Body of pancreas (tissue), 4 donors: Measurements from ENCODE around the gene DAB1. TPM values are rescaled to one million over a fixed set of nuclear protein-coding genes. Genes with fewer than 3 reads are reported as not detected.

Experiments used
- ATAC-seq: fragments of 150-250 bp; one replicate; pipeline ENCODE4 v1.9.1; 2016
- DNase-seq, 4 donors: peaks; one replicate each; pipeline ENCODE4 v3.0.0-alpha.2; 2019
- H3K27ac ChIP-seq, 4 donors: fragments of 200-600 bp; sonication (generic); 1 replicate in 3 of 4; 2 replicates in 1 of 4; pipeline versions ENCODE4 v1.5.1 to v1.6.1; 2016 to 2019; ENCODE audit warnings: mild to moderate bottlenecking in 1 of 4, mixed read lengths in 1 of 4, moderate library complexity in 1 of 4
- H3K27me3 ChIP-seq, 2 donors: fragments of 200-600 bp; sonication (generic); one replicate each; pipeline ENCODE4 v1.6.0; 2016; ENCODE audit warnings: mild to moderate bottlenecking in 1 of 2
- H3K36me3 ChIP-seq, 2 donors: fragments of 200-600 bp; sonication (generic); replicated peaks in 1 of 2; 2 replicates each; pipeline ENCODE4 v1.5.1; 2016; ENCODE audit warnings: low read depth in 2 of 2; ENCODE audit not compliant: insufficient read depth in 1 of 2
- H3K4me1 ChIP-seq: fragments of 200-600 bp; sonication (generic); one replicate; pipeline ENCODE4 v1.6.0; 2016
- H3K4me3 ChIP-seq, 2 donors: fragments of 200-600 bp; sonication (generic); 1 replicate in 1 of 2; 2 replicates in 1 of 2; pipeline ENCODE4 v1.5.1; 2016 to 2019
- H3K9me3 ChIP-seq, 3 donors: fragments of 200-600 bp; sonication (generic); 1 replicate in 2 of 3; 2 replicates in 1 of 3; pipeline ENCODE4 v1.5.1; 2016
- CTCF ChIP-seq, 7 experiments: fragments of 450-650 bp in 4 of 7; fragments of 200-600 bp in 3 of 7; sonication (generic) in 3 of 7; IDR thresholded peaks; one replicate each; pipeline ENCODE4 v1.5.1; 2016 to 2019; ENCODE audit warnings: antibody characterized with exemption in 7 of 7
- POLR2A ChIP-seq, 3 donors: fragments of 450-650 bp; IDR thresholded peaks; one replicate each; pipeline ENCODE4 v1.6.1; 2016; ENCODE audit warnings: antibody characterized with exemption in 3 of 3, mild to moderate bottlenecking in 2 of 3
- WGBS, 2 donors: methylation state at CpG; one replicate each; pipeline ENCODE4 v1.1.5; 2017; 5-methylcytosine and 5-hydroxymethylcytosine counted together
- intact Hi-C: fragments of 100-400 bp; cut with DNase I; formaldehyde crosslinking; loops from one replicate; pipeline ENCODE4 v1.15.1; 2023
- total RNA-seq, 2 donors: library from RNA; depleted of rRNA; stranded (reverse); fragments of >200 nt; gene quantifications; one replicate each; pipeline ENCODE4 v1.1.0, GENCODE V29; 2016

The DAB1 gene
- total RNA-seq, 2 donors from 2014 or later: under 0.01 TPM; not detected in 1

GRCh38 chr1:56957931-56958330, 465.9 kb downstream of the DAB1 start:
- Histone ChIP-seq H3K27ac (no peak overlapping the region), H3K27me3 (no peaks in the 10 kb centered on the region), H3K9me3 (no peaks in the 10 kb centered on the region), H3K4me1 (no peaks in the 10 kb centered on the region), H3K4me3 (no peak overlapping the region), H3K36me3 (no peaks in the 10 kb centered on the region)
- intact Hi-C loops: no loop called here
- whole genome bisulfite sequencing, 2 donors: 49 to 60% methylated on average over 3 of the region's 3 CpGs
- no peak for TF ChIP-seq POLR2A (IDR thresholded peaks at IDR 0.05)
- TF ChIP-seq CTCF (IDR thresholded peaks at IDR 0.05): no peak
- ATAC-seq: no peak
- DNase-seq: no peak

GRCh38 chr1:56954664-56955063, 469.2 kb downstream of the DAB1 start:
- Histone ChIP-seq H3K27ac (no peak overlapping the region), H3K4me3 (no peak overlapping the region), H3K27me3 (no peaks in the 10 kb centered on the region), H3K4me1 (no peaks in the 10 kb centered on the region), H3K36me3 (no peaks in the 10 kb centered on the region), H3K9me3 (no peaks in the 10 kb centered on the region)
- WGBS, 2 donors: 89 to 95% methylated on average over 1 of the region's 1 CpG
- TF ChIP-seq POLR2A (IDR thresholded peaks at IDR 0.05): no peak
- no peak for TF ChIP-seq CTCF (IDR thresholded peaks at IDR 0.05)
- DNase-seq: no peak
- intact Hi-C loops: no loop called here
- ATAC-seq: no peak

GRCh38 chr1:56953386-56953785, 470.5 kb downstream of the DAB1 start:
- DNase-seq (no peak), ATAC-seq (no peak)
- H3K27ac ChIP-seq: no peak overlapping the region
- intact Hi-C loops: no loop called here
- H3K4me3 ChIP-seq: no peak overlapping the region
- H3K36me3 ChIP-seq: no peaks in the 10 kb centered on the region
- WGBS, 2 donors: 59 to 71% methylated on average over 5 of the region's 5 CpGs
- no peak for TF ChIP-seq POLR2A (IDR thresholded peaks at IDR 0.05)
- TF ChIP-seq CTCF (IDR thresholded peaks at IDR 0.05): no peak
- H3K4me1 ChIP-seq: no peaks in the 10 kb centered on the region
- H3K9me3 ChIP-seq: no peaks in the 10 kb centered on the region
- H3K27me3 ChIP-seq: no peaks in the 10 kb centered on the region

- DNase-seq (no peak), ATAC-seq (no peak)
- no peaks in the 10 kb centered on the region for H3K4me1 ChIP-seq
- no peak for TF ChIP-seq CTCF (IDR thresholded peaks at IDR 0.05)
- no peak overlapping the region for H3K4me3 ChIP-seq
- no peak overlapping the region for H3K27ac ChIP-seq
- no peaks in the 10 kb centered on the region for H3K27me3 ChIP-seq
- WGBS, 2 donors: 67 to 73% methylated on average over 8 of the region's 8 CpGs
- intact Hi-C loops: no loop called here
- H3K9me3 ChIP-seq: no peaks in the 10 kb centered on the region
- no peaks in the 10 kb centered on the region for H3K36me3 ChIP-seq
These were observed 471.4 kb downstream of the DAB1 start for GRCh38 chr1:56952501-56952900.

GRCh38 chr1:56948403-56949023, 475.3 kb downstream of the DAB1 start:
- H3K27ac ChIP-seq: no peak overlapping the region
- ATAC-seq: no peak
- H3K36me3 ChIP-seq: no peaks in the 10 kb centered on the region
- H3K4me1 ChIP-seq: no peaks in the 10 kb centered on the region
- intact Hi-C loops: no loop called here
- DNase-seq: no peak
- H3K4me3 ChIP-seq: no peak overlapping the region
- H3K27me3 ChIP-seq: no peaks in the 10 kb centered on the region
- H3K9me3 ChIP-seq: no peaks in the 10 kb centered on the region
- WGBS, 2 donors: 47 to 92% methylated on average over 1 of the region's 1 CpG
- TF ChIP-seq CTCF (IDR thresholded peaks at IDR 0.05) (no peak), POLR2A (IDR thresholded peaks at IDR 0.05) (no peak)
